ENCODE measurements around the gene LARP4B. TPM values are rescaled to one million over a fixed set of nuclear protein-coding genes. Genes with fewer than 3 reads are reported as not detected.

LARP4B gene
- total RNA-seq, 1 experiment from 2014 or later: 122 TPM

DNA sequence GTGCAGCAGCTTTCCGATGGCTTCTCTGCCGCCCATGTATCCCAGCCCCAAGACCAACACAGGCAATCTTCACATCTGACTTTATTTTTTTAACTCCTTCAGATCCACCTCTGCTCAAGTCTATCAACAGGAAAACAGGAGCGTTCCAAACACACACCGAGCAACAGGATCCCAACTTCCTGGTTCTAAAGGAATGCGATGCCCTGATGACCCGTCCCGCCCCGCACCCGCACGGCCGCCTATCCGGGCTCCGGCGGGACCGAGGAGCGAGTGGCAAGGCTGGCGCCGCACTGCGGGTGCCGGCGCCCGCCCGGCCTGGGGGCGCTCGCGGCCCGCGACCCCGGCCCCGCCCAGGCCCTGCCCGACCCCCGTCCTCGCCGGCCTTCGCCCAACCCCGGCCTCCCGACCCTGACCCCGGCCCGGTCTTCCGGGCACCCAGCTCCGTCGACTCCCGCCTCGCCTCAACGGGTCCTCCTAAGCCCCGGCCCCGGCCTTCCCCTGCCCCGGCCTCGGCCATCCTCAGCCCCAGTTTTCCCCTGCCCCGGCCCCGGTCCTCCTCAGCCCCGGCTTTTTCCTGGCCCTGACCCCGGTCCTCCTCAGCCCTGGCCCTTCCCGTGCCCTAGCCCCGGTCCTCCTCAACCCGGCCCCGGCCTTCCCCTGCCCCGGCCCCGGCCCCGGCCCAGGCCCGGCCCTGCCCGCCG is 730 bp downstream of the LARP4B start:
- ChIA-PET RAD21 (ENCODE audit: low non-redundant PET in 1 of 2, low total read pairs in 2 of 2, uncharacterized antibody in 2 of 2, unreplicated experiment in 2 of 2) (no interaction called here), CTCF (interaction anchor here (0.7 kb wide), 1 partner anchor 125 kb away, joined by 3 read pairs; no protein-coding TSS in a partner anchor), POLR2A (interaction anchor here (0.7 to 1.2 kb wide), 2 partner anchors 56 to 57 kb away, joined by 3 to 4 read pairs; partner anchors contain the start of gene GTPBP4)
- H3K27me3 ChIP-seq (ENCODE audit: insufficient read depth, low read length): no peaks in the 10 kb centered on the region
- H3K9ac ChIP-seq (ENCODE audit: low read length): peak overlapping the region; percentile 88
- no peak for TF ChIP-seq EZH2phosphoT487 (IDR thresholded peaks at IDR 0.05; ENCODE audit: borderline replicate concordance)
- TF ChIP-seq REST (IDR thresholded peaks at IDR 0.05; ENCODE audit: low read depth): no peak
- TF ChIP-seq CEBPB (IDR thresholded peaks at IDR 0.05; ENCODE audit: low read depth): no peak
- TF ChIP-seq ATF3 (IDR thresholded peaks at IDR 0.05): no peak
- TF ChIP-seq POLR2AphosphoS5 (IDR thresholded peaks at IDR 0.05; ENCODE audit: low read depth, low read length): no peak
- no peak for TF ChIP-seq SRF (IDR thresholded peaks at IDR 0.05; ENCODE audit: low read depth)
- no peak for TF ChIP-seq SP1 (IDR thresholded peaks at IDR 0.05; ENCODE audit: low read depth)
- TF ChIP-seq ELF1 (IDR thresholded peaks at IDR 0.05; ENCODE audit: borderline replicate concordance, low read depth): peak; percentile 39; the same call in 1 of the 2 replicates
- H3K4me2 ChIP-seq (ENCODE audit: low read length): peak overlapping the region; percentile 86
- no TSS peak for BruUV-seq (replicated peaks)
- H2AFZ ChIP-seq (ENCODE audit: low read depth, low read length, poor library complexity, severe bottlenecking): no peak overlapping the region
- peaks cover 0 to 3% of the 10 kb centered on the region in 2 experiments; a peak in 2 of 4 replicates for H3K36me3 ChIP-seq (ENCODE audit: control insufficient read depth in 1 of 2, insufficient read depth in 2 of 2, low read length in 2 of 2)
- H3K27ac ChIP-seq (ENCODE audit: low read depth, low read length): peak overlapping the region; percentile 94
- DNase-seq (ENCODE audit: low read depth, low spot score) (no peak), ATAC-seq (peak; percentile 6)
- H3K9me3 ChIP-seq (ENCODE audit: control insufficient read depth in 1 of 2, insufficient read depth in 1 of 2, low read depth in 1 of 2, low read length in 2 of 2): no peaks in the 10 kb centered on the region
- intact Hi-C loops (cut with micrococcal nuclease): loop anchor here (2.0 to 10.0 kb wide), 2 partner anchors 124 to 420 kb away; partner anchors contain the start of gene WDR37
- no peaks in the 10 kb centered on the region for H3K9me2 ChIP-seq (ENCODE audit: insufficient read depth)
- H3K79me2 ChIP-seq (ENCODE audit: insufficient read depth, low read length): peaks cover 54% of the 10 kb centered on the region
- peaks cover 39% of the 10 kb centered on the region; the same call in 1 of the 2 replicates for H4K20me1 ChIP-seq (ENCODE audit: insufficient read depth)
- H3K4me1 ChIP-seq (ENCODE audit: control insufficient read depth in 1 of 2, insufficient read depth in 2 of 2, low read length in 2 of 2): peaks cover 9 to 10% of the 10 kb centered on the region in 2 experiments; a peak in 3 of 4 replicates
- peak overlapping the region; percentile 68 to 73 for H3K4me3 ChIP-seq (replicated peaks in 1 of 2; ENCODE audit: low read depth in 1 of 2, low read length in 2 of 2)

Data from HCT116 (cell line).